ENCODE measurements around the gene CDC42EP2. TPM values are rescaled to one million over a fixed set of nuclear protein-coding genes. Genes with fewer than 3 reads are reported as not detected.
A peak's percentile ranks its signal among the peaks of the same experiment; 100 is the strongest.

CDC42EP2 gene
- total and polyA plus RNA-seq, 10 of the 15 experiments (the other 5 are each of a cell fraction or from before 2014, with no cell fraction given): 0.03 to 1.2 (median 0.09) TPM; not detected in 3

GRCh38 chr11:65280646-65281045 lies 34.0 kb upstream of the CDC42EP2 start:
- WGBS (ENCODE audit: insufficient coverage, insufficient replicate concordance, low lambda C conversion rate, missing lambda C conversion rate): 98% methylated on average over 4 of the region's 4 CpGs

More at GRCh38 chr11:65280646-65281045, 34.0 kb upstream of the CDC42EP2 start:
- ChIA-PET SMC1A (ENCODE audit: uncharacterized antibody, unreplicated experiment) (interaction anchor here (1.0 to 10.3 kb wide), 6 partner anchors 10 to 49 kb away, joined by 3 to 180 read pairs (median 14); partner anchors contain the start of genes CDC42EP2 and POLA2), CTCF (interaction anchor here (0.6 to 11.8 kb wide), 7 partner anchors 9 to 230 kb away, joined by 3 to 351 read pairs (median 9); partner anchors contain the start of genes CDC42EP2 and DPF2), RAD21 (ENCODE audit: unreplicated experiment) (interaction anchor here (1.3 to 8.7 kb wide), 6 partner anchors 9 to 53 kb away, joined by 4 to 254 read pairs (median 10); partner anchors contain the start of genes CDC42EP2, DPF2 and POLA2), POLR2A (interaction anchor here (1.0 to 2.2 kb wide), 6 partner anchors 9 to 48 kb away, joined by 3 to 9 read pairs (median 4); partner anchors contain the start of genes CDC42EP2 and POLA2)
- Histone ChIP-seq H3K4me3 (no peak overlapping the region), H3K9me3 (replicated peaks; ENCODE audit: control insufficient read depth, insufficient read depth, low read length) (no peaks in the 10 kb centered on the region), H3K27ac (ENCODE audit: control insufficient read depth, insufficient read depth) (peak overlapping the region; percentile 79), H3K4me2 (ENCODE audit: control insufficient read depth, insufficient read depth) (no peak overlapping the region), H4K20me1 (ENCODE audit: control insufficient read depth, insufficient read depth) (no peaks in the 10 kb centered on the region), H3K36me3 (ENCODE audit: control insufficient read depth in 2 of 2, insufficient read depth in 2 of 2, low read length in 1 of 2) (peaks cover 14 to 37% of the 10 kb centered on the region in 2 experiments), H3K27me3 (replicated peaks in 1 of 2; ENCODE audit: control insufficient read depth in 2 of 2, insufficient read depth in 2 of 2, low read length in 1 of 2) (no peaks in the 10 kb centered on the region), H3K4me1 (ENCODE audit: control insufficient read depth, insufficient read depth, low read length) (peaks cover 9% of the 10 kb centered on the region; the same call in 1 of the 2 replicates), H3K79me2 (ENCODE audit: control insufficient read depth, insufficient read depth, low read length) (no peaks in the 10 kb centered on the region), H2AFZ (ENCODE audit: control insufficient read depth, low read depth, low read length) (no peak overlapping the region), H3K9ac (ENCODE audit: control insufficient read depth, insufficient read depth, low read length) (no peak overlapping the region)
- BruUV-seq (replicated peaks): no TSS peak
- TF ChIP-seq EZH2 (IDR thresholded peaks at IDR 0.05; ENCODE audit: borderline replicate concordance, control insufficient read depth, low read depth, low read length) (no peak), E4F1 (IDR thresholded peaks at IDR 0.05; ENCODE audit: borderline replicate concordance, partially characterized antibody) (no peak), BCL11A (IDR thresholded peaks at IDR 0.05; ENCODE audit: low read depth, low read length) (no peak), CBX5 (IDR thresholded peaks at IDR 0.05; ENCODE audit: low read depth) (no peak), ZNF24 (IDR thresholded peaks at IDR 0.05) (no peak), IRF3 (IDR thresholded peaks at IDR 0.05) (no peak), MTA2 (IDR thresholded peaks at IDR 0.05; ENCODE audit: low read depth) (no peak), TAF1 (IDR thresholded peaks at IDR 0.05; ENCODE audit: borderline replicate concordance, low read depth, low read length) (no peak), RFX5 (IDR thresholded peaks at IDR 0.05; ENCODE audit: low read depth, low read length) (no peak), JUND (IDR thresholded peaks at IDR 0.05; ENCODE audit: low read depth, low read length) (no peak), NRF1 (conservative IDR thresholded peaks at IDR 0.05; ENCODE audit: low read depth, low read length) (no peak), JUNB (IDR thresholded peaks at IDR 0.05) (no peak), POU2F2 (IDR thresholded peaks at IDR 0.05; ENCODE audit: borderline replicate concordance, low read depth, low read length) (no peak), CTCF (IDR thresholded peaks at IDR 0.05 in 2 of 3, conservative IDR thresholded peaks at IDR 0.05 in 1 of 3; ENCODE audit: control insufficient read depth in 2 of 3, extremely low read depth in 1 of 3, insufficient read depth in 1 of 3, low read depth in 3 of 3, low read length in 3 of 3) (no peak), POLR2A (IDR thresholded peaks at IDR 0.05; ENCODE audit: low read depth, low read length) (no peak), SIX5 (IDR thresholded peaks at IDR 0.05; ENCODE audit: low read depth, low read length, severe bottlenecking) (no peak), USF2 (IDR thresholded peaks at IDR 0.05; ENCODE audit: borderline replicate concordance, low read depth, low read length) (no peak), EED (IDR thresholded peaks at IDR 0.05; ENCODE audit: low read depth) (no peak)
- FAIRE-seq (no peak), ATAC-seq (no peak), DNase-seq (ENCODE audit: low read depth, low spot score) (no peak)
- intact Hi-C loops (cut with micrococcal nuclease; ENCODE audit: unreplicated experiment) (no loop called here), in situ Hi-C loops (cut with MboI) (no loop called here)

Measured in GM12878 (cell line).